B cell (primary cell): ENCODE data around the gene RAPH1. TPM values are rescaled to one million over a fixed set of nuclear protein-coding genes. Genes with fewer than 3 reads are reported as not detected.

ENCODE experiments used
- ATAC-seq: fragments of 200-7000 bp; cut with Tn5 transposase; one replicate; pipeline ENCODE4 v1.10.0; 2021; ENCODE audit warnings: low read depth, mild to moderate bottlenecking, moderate number of reproducible peaks, moderate library complexity
- CTCF ChIA-PET: fragments of 350-600 bp; sonication (Branson Sonifier 250); formaldehyde crosslinking; loops from one replicate; lab custom pipeline; 2021; ENCODE audit warnings: antibody characterized with exemption, inconsistent platforms; lab: Charles Lee
- POLR2A ChIA-PET: fragments of 350-600 bp; sonication (Branson Sonifier 250); formaldehyde crosslinking; loops from one replicate; lab custom pipeline; 2021; ENCODE audit warnings: antibody characterized with exemption; lab: Charles Lee
- DNase-seq: peaks from one replicate; pipeline ENCODE4 v3.0.0; 2013
- H2AFZ ChIP-seq: 2 replicates; pipeline ENCODE4 v1.6.1; 2012; ENCODE audit warnings: mild to moderate bottlenecking, low read depth, low read length; ENCODE audit not compliant: insufficient read depth, poor library complexity, severe bottlenecking
- H3K27ac ChIP-seq, 2 donors: 1 replicate in 1 of 2; 2 replicates in 1 of 2; pipeline ENCODE4 v1.5.1; 2012 to 2013; ENCODE audit warnings: low read length in 2 of 2, mild to moderate bottlenecking in 2 of 2, moderate library complexity in 1 of 2
- H3K27me3 ChIP-seq, 4 experiments: fragments of 200-600 bp in 1 of 4; sonication (generic) in 1 of 4; replicated peaks in 1 of 4; 1 replicate in 2 of 4; 2 replicates in 2 of 4; pipeline versions ENCODE4 v1.6.1 to v1.7.0; 2013 to 2016; ENCODE audit warnings: low read length in 3 of 4, mild to moderate bottlenecking in 2 of 4, mixed read lengths in 1 of 4, moderate library complexity in 1 of 4; ENCODE audit not compliant: insufficient read depth in 4 of 4, control insufficient read depth in 3 of 4; ENCODE audit errors: control extremely low read depth in 1 of 4
- H3K36me3 ChIP-seq, 2 experiments: replicated peaks in 1 of 2; 1 replicate in 1 of 2; 2 replicates in 1 of 2; pipeline versions ENCODE4 v1.6.1 to v1.7.1; 2013; ENCODE audit warnings: low read length in 1 of 2; ENCODE audit not compliant: insufficient read depth in 2 of 2, control insufficient read depth in 1 of 2; ENCODE audit errors: control extremely low read depth in 1 of 2, extremely low read depth in 1 of 2
- H3K4me1 ChIP-seq, 2 donors: fragments of 200-600 bp in 1 of 2; sonication (generic) in 1 of 2; 1 replicate in 1 of 2; 2 replicates in 1 of 2; pipeline versions ENCODE4 v1.5.1 to v1.6.1; 2013 to 2017; ENCODE audit warnings: low read length in 2 of 2; ENCODE audit not compliant: control insufficient read depth in 2 of 2, insufficient read depth in 2 of 2
- H3K4me2 ChIP-seq: replicated peaks from 2 replicates; pipeline ENCODE3; 2012; ENCODE audit warnings: mild to moderate bottlenecking, low read depth, low read length; ENCODE audit not compliant: poor library complexity, severe bottlenecking
- H3K4me3 ChIP-seq, 5 experiments: fragments of 200-600 bp in 1 of 5; sonication (generic) in 1 of 5; 1 replicate in 3 of 5; 2 replicates in 2 of 5; pipeline versions ENCODE4 v1.5.1 to v1.7.0; 2011 to 2016; ENCODE audit warnings: low read length in 4 of 5, mild to moderate bottlenecking in 4 of 5, low read depth in 2 of 5, control low read depth in 1 of 5, moderate library complexity in 1 of 5; ENCODE audit not compliant: insufficient read depth in 1 of 5; ENCODE audit errors: control extremely low read depth in 1 of 5, extremely low read depth in 1 of 5
- H3K79me2 ChIP-seq: fragments of 200-600 bp; sonication (generic); one replicate; pipeline ENCODE4 v1.6.0; 2016; ENCODE audit warnings: low read length; ENCODE audit not compliant: control insufficient read depth, insufficient read depth
- H3K9ac ChIP-seq: fragments of 200-600 bp; sonication (generic); 2 replicates; pipeline ENCODE4 v1.6.1; 2017; ENCODE audit warnings: mild to moderate bottlenecking, low read length, moderate library complexity
- H3K9me3 ChIP-seq, 3 donors: one replicate each; pipeline versions ENCODE4 v1.6.1 to v1.7.1; 2013; ENCODE audit warnings: low read length in 2 of 3; ENCODE audit not compliant: control insufficient read depth in 2 of 3, insufficient read depth in 1 of 3; ENCODE audit errors: control extremely low read depth in 1 of 3
- H4K20me1 ChIP-seq: 2 replicates; pipeline ENCODE4 v1.6.0; 2012; ENCODE audit warnings: mild to moderate bottlenecking, low read length; ENCODE audit not compliant: insufficient read depth, control insufficient read depth, poor library complexity, severe bottlenecking
- H3K27ac Mint-ChIP-seq: one replicate; pipeline ENCODE4 v1.8.0; 2021; ENCODE audit warnings: mixed read lengths
- H3K27me3 Mint-ChIP-seq: one replicate; pipeline ENCODE4 v1.8.0; 2021; ENCODE audit warnings: mixed read lengths
- H3K4me1 Mint-ChIP-seq: one replicate; pipeline ENCODE4 v1.8.0; 2021; ENCODE audit warnings: mixed read lengths
- H3K4me3 Mint-ChIP-seq: one replicate; pipeline ENCODE4 v1.8.0; 2021; ENCODE audit warnings: mixed read lengths
- H3K9me3 Mint-ChIP-seq: one replicate; pipeline ENCODE4 v1.8.0; 2022; ENCODE audit warnings: mixed read lengths; ENCODE audit not compliant: insufficient read depth
- EZH2 ChIP-seq: IDR thresholded peaks from 2 replicates; pipeline ENCODE4 v1.6.1; 2012; ENCODE audit warnings: borderline replicate concordance, low read depth, mild to moderate bottlenecking, moderate library complexity, low read length; ENCODE audit not compliant: insufficient read depth, poor library complexity, severe bottlenecking
- WGBS: methylation state at CpG from one replicate; pipeline ENCODE4 v1.1.5; 2013; ENCODE audit warnings: missing lambda C conversion rate; ENCODE audit not compliant: insufficient coverage; 5-methylcytosine and 5-hydroxymethylcytosine counted together
- intact Hi-C: fragments of 100-400 bp; cut with micrococcal nuclease; formaldehyde crosslinking; loops from one replicate; pipeline ENCODE4 v1.10.0; 2022
- polyA plus RNA-seq: library from polyadenylated mRNA; depleted of rRNA; stranded (reverse); fragments of >200 nt; gene quantifications from 2 replicates; pipeline ENCODE4 v1.2.3, GENCODE V29; 2012
- total RNA-seq, 2 donors: library from RNA; stranded (reverse); fragments of 120-200 nt in 1 of 2; gene quantifications; 1 replicate in 1 of 2; 2 replicates in 1 of 2; pipeline versions ENCODE4 v1.2.3 to v1.2.4, GENCODE V29; 2013 to 2022
- TF ChIP-seq, protein P1 (sequence below): fragments of 200-600 bp; IDR thresholded peaks from one replicate; pipeline ENCODE4 v1.8.0; 2022; ENCODE audit warnings: antibody characterized with exemption, mild to moderate bottlenecking

The RAPH1 gene
- total and polyA plus RNA-seq, 2 donors (not counting 1 experiment from before 2014, with no cell fraction given) = 0.13 TPM; not detected in 1

DNA sequence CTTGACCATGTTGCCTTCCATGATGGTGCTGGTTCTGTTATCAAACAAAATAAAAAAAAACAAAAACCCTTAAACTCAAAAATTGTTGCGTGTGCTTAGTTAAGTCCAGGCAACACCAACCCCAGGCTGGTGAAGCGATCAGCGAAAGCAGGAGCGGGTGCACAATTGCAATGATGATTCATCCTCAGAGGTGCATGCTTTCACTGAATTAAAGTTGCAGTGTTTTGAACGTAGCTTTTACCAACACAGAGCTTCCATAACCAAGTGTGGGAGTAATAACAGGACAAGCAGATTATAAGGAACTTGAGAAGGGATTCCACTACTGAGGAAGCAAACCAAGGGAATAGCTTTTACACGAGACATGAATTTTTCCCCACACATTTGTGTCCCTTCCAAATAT is 39.7 kb upstream of the RAPH1 start:
- DNase-seq (no peak), ATAC-seq (no peak)
- TF ChIP-seq, protein P1, sequence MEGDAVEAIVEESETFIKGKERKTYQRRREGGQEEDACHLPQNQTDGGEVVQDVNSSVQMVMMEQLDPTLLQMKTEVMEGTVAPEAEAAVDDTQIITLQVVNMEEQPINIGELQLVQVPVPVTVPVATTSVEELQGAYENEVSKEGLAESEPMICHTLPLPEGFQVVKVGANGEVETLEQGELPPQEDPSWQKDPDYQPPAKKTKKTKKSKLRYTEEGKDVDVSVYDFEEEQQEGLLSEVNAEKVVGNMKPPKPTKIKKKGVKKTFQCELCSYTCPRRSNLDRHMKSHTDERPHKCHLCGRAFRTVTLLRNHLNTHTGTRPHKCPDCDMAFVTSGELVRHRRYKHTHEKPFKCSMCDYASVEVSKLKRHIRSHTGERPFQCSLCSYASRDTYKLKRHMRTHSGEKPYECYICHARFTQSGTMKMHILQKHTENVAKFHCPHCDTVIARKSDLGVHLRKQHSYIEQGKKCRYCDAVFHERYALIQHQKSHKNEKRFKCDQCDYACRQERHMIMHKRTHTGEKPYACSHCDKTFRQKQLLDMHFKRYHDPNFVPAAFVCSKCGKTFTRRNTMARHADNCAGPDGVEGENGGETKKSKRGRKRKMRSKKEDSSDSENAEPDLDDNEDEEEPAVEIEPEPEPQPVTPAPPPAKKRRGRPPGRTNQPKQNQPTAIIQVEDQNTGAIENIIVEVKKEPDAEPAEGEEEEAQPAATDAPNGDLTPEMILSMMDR = no peak
- no peak for TF ChIP-seq EZH2
- H2AFZ ChIP-seq = no peak overlapping the region
- H3K27me3 ChIP-seq = peaks cover 0 to 26% (median 12%) of the 10 kb centered on the region in 4 experiments
- Mint-ChIP-seq H3K4me3 (no peak overlapping the region), H3K27ac (no peak overlapping the region), H3K4me1 (no peaks in the 10 kb centered on the region), H3K9me3 (peaks cover 2% of the 10 kb centered on the region), H3K27me3 (peaks cover 46% of the 10 kb centered on the region)
- H3K79me2 ChIP-seq = no peaks in the 10 kb centered on the region
- CTCF ChIA-PET = no interaction called here
- H3K9me3 ChIP-seq = no peaks in the 10 kb centered on the region
- WGBS = 95% methylated on average over 4 of the region's 6 CpGs
- H3K4me1 ChIP-seq = no peaks in the 10 kb centered on the region
- no peak overlapping the region for H3K9ac ChIP-seq
- H3K4me3 ChIP-seq = no peak overlapping the region
- intact Hi-C loops = no loop called here
- no peaks in the 10 kb centered on the region for H4K20me1 ChIP-seq
- H3K4me2 ChIP-seq = no peak overlapping the region
- no peak overlapping the region for H3K27ac ChIP-seq
- no peaks in the 10 kb centered on the region for H3K36me3 ChIP-seq
- POLR2A ChIA-PET = no interaction called here

DNA sequence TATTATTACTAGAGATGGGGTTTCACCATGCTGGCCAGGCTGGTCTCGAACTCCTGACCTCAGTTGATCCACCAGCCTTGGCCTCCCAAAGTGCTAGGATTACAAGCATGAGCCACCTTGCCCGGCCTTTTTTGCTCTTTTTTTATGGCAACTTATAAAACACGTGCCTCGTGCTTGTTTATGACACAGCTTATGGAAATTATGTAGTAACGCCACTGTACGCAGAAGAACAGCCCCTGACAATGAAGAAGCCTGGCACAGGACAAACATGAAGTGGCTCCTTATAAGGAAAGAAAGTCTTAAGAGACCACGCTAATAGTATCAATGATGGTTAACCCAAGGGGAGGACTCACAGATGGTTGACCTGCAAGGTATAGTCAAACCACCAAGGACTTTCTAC is 37.2 kb upstream of the RAPH1 start:
- ATAC-seq (no peak), DNase-seq (no peak)
- CTCF ChIA-PET = no interaction called here
- POLR2A ChIA-PET = no interaction called here
- peaks cover 0 to 22% (median 9%) of the 10 kb centered on the region in 4 experiments for H3K27me3 ChIP-seq
- intact Hi-C loops = no loop called here
- no peak for TF ChIP-seq EZH2
- TF ChIP-seq, protein P1 = no peak
- no peak overlapping the region for H3K4me3 ChIP-seq
- H4K20me1 ChIP-seq = no peaks in the 10 kb centered on the region
- H3K4me2 ChIP-seq = no peak overlapping the region
- Mint-ChIP-seq H3K4me3 (no peak overlapping the region), H3K4me1 (no peaks in the 10 kb centered on the region), H3K27ac (no peak overlapping the region), H3K27me3 (peaks cover 42% of the 10 kb centered on the region), H3K9me3 (peaks cover 2% of the 10 kb centered on the region)
- no peaks in the 10 kb centered on the region for H3K9me3 ChIP-seq
- WGBS = 100% methylated on average over 5 of the region's 7 CpGs
- no peaks in the 10 kb centered on the region for H3K79me2 ChIP-seq
- H3K36me3 ChIP-seq = no peaks in the 10 kb centered on the region
- H3K9ac ChIP-seq = no peak overlapping the region
- H3K27ac ChIP-seq = no peak overlapping the region
- H3K4me1 ChIP-seq = no peaks in the 10 kb centered on the region
- no peak overlapping the region for H2AFZ ChIP-seq
